Caco-2 (cell line): ENCODE data around the gene NEDD4L. TPM values are rescaled to one million over a fixed set of nuclear protein-coding genes. Genes with fewer than 3 reads are reported as not detected.
A peak's percentile ranks its signal among the peaks of the same experiment; 100 is the strongest.

Experiments used
- BruUV-seq: library from RNA; stranded (reverse); fragments of 400-500 nt; replicated peaks from 2 replicates; lab custom pipeline; 2021; lab: Mats Ljungman, UMichigan
- CTCF ChIA-PET: fragments of 300-600 bp; sonication (Branson Sonifier 250); formaldehyde crosslinking; loops from one replicate; lab custom pipeline; 2022; ENCODE audit warnings: antibody characterized with exemption; lab: Charles Lee
- POLR2A ChIA-PET: fragments of 300-600 bp; sonication (Branson Sonifier 250); formaldehyde crosslinking; loops from one replicate; lab custom pipeline; 2022; ENCODE audit warnings: antibody characterized with exemption; lab: Charles Lee
- DNase-seq, 2 experiments: peaks; one replicate each; pipeline versions ENCODE4 v3.0.0 to v3.0.0-alpha.2; 2020 to 2022
- H3K27me3 ChIP-seq: replicated peaks from 2 replicates; pipeline ENCODE4 v1.6.0; 2011; ENCODE audit warnings: low read length; ENCODE audit not compliant: control insufficient read depth, insufficient read depth
- H3K36me3 ChIP-seq: 2 replicates; pipeline ENCODE4 v1.5.1; 2011; ENCODE audit warnings: low read length; ENCODE audit not compliant: control insufficient read depth, insufficient read depth
- H3K4me1 ChIP-seq: fragments of 250-450 bp; sonication (Bioruptor Pico); 2 replicates; pipeline ENCODE4 v1.5.1; 2020; ENCODE audit warnings: mild to moderate bottlenecking
- H3K4me3 ChIP-seq: 2 replicates; pipeline ENCODE4 v1.5.1; 2011; ENCODE audit warnings: low read depth, mild to moderate bottlenecking, control low read depth, low read length
- H3K9me3 ChIP-seq: fragments of 250-450 bp; sonication (Bioruptor Pico); 2 replicates; pipeline ENCODE4 v1.5.1; 2020; ENCODE audit warnings: mild to moderate bottlenecking, moderate library complexity
- H3K27ac Mint-ChIP-seq: one replicate; pipeline ENCODE4 v1.8.0; 2022; ENCODE audit warnings: mixed read lengths; ENCODE audit not compliant: unreplicated experiment
- H3K27me3 Mint-ChIP-seq: one replicate; pipeline ENCODE4 v1.8.0; 2022; ENCODE audit warnings: mixed read lengths; ENCODE audit not compliant: insufficient read depth, unreplicated experiment
- H3K36me3 Mint-ChIP-seq: one replicate; pipeline ENCODE4 v1.8.0; 2022; ENCODE audit warnings: mild to moderate bottlenecking, mixed read lengths; ENCODE audit not compliant: insufficient read depth, unreplicated experiment
- H3K4me1 Mint-ChIP-seq: one replicate; pipeline ENCODE4 v1.8.0; 2022; ENCODE audit warnings: low read depth, mixed read lengths; ENCODE audit not compliant: unreplicated experiment
- H3K4me3 Mint-ChIP-seq: one replicate; pipeline ENCODE4 v1.8.0; 2022; ENCODE audit warnings: mild to moderate bottlenecking, moderate library complexity, mixed read lengths; ENCODE audit not compliant: unreplicated experiment
- H3K9me3 Mint-ChIP-seq: one replicate; pipeline ENCODE4 v1.8.0; 2022; ENCODE audit warnings: mixed read lengths; ENCODE audit not compliant: unreplicated experiment
- CTCF ChIP-seq, 2 experiments: fragments of 200-600 bp in 1 of 2; IDR thresholded peaks; 1 replicate in 1 of 2; 2 replicates in 1 of 2; pipeline versions ENCODE4 v1.5.1 to v1.8.0; 2011 to 2022; ENCODE audit warnings: antibody characterized with exemption in 1 of 2, control low read depth in 1 of 2, inconsistent platforms in 1 of 2, low read depth in 1 of 2, low read length in 1 of 2, mild to moderate bottlenecking in 1 of 2, moderate library complexity in 1 of 2; ENCODE audit not compliant: insufficient read depth in 1 of 2, severe bottlenecking in 1 of 2, unreplicated experiment in 1 of 2
- intact Hi-C: fragments of 100-400 bp; cut with micrococcal nuclease; formaldehyde crosslinking; loops from one replicate; pipeline ENCODE4 v1.10.0; 2022; ENCODE audit not compliant: unreplicated experiment
- total RNA-seq: library from RNA; stranded (reverse); gene quantifications from 2 replicates; pipeline ENCODE4 v1.2.3, GENCODE V29; 2022

Gene NEDD4L
- total RNA-seq, 1 experiment from 2014 or later = 85.4 TPM

GRCh38 chr18:58315041-58315440 is 271.0 kb downstream of the NEDD4L start:
- DNase-seq = no peak
- H3K36me3 Mint-ChIP-seq = peaks cover 21% of the 10 kb centered on the region
- Histone ChIP-seq H3K27me3 (no peaks in the 10 kb centered on the region), H3K4me3 (no peak overlapping the region), H3K9me3 (no peaks in the 10 kb centered on the region), H3K4me1 (no peaks in the 10 kb centered on the region), H3K36me3 (no peaks in the 10 kb centered on the region)
- H3K4me3 Mint-ChIP-seq = no peak overlapping the region
- POLR2A ChIA-PET = no interaction called here
- H3K9me3 Mint-ChIP-seq = no peaks in the 10 kb centered on the region
- H3K27ac Mint-ChIP-seq = peak overlapping the region; percentile 25
- H3K27me3 Mint-ChIP-seq = no peaks in the 10 kb centered on the region
- CTCF ChIA-PET = no interaction called here
- no TSS peak for BruUV-seq
- intact Hi-C loops = no loop called here
- TF ChIP-seq CTCF (IDR thresholded peaks at IDR 0.05; ENCODE audit: insufficient read depth in 1 of 2, low read depth in 1 of 2, low read length in 1 of 2, severe bottlenecking in 1 of 2, unreplicated experiment in 1 of 2) = no peak
- peaks cover 13% of the 10 kb centered on the region for H3K4me1 Mint-ChIP-seq

- POLR2A ChIA-PET = interaction anchor here (0.6 kb wide), 1 partner anchor 10 kb away, joined by 10 read pairs; no protein-coding TSS in a partner anchor
Observed at GRCh38 chr18:58315739-58316215, 271.8 kb downstream of the NEDD4L start.

More at GRCh38 chr18:58315739-58316215, 271.8 kb downstream of the NEDD4L start:
- H3K9me3 ChIP-seq = no peaks in the 10 kb centered on the region
- no TSS peak for BruUV-seq
- DNase-seq = peak in 1 of 2 experiments; percentile 35
- no peak for TF ChIP-seq CTCF (IDR thresholded peaks at IDR 0.05; ENCODE audit: insufficient read depth in 1 of 2, low read depth in 1 of 2, low read length in 1 of 2, severe bottlenecking in 1 of 2, unreplicated experiment in 1 of 2)
- Mint-ChIP-seq H3K4me1 (peaks cover 11% of the 10 kb centered on the region), H3K27me3 (no peaks in the 10 kb centered on the region), H3K9me3 (no peaks in the 10 kb centered on the region), H3K4me3 (no peak overlapping the region), H3K36me3 (peaks cover 21% of the 10 kb centered on the region), H3K27ac (peak overlapping the region; percentile 25)
- CTCF ChIA-PET = no interaction called here
- H3K27me3 ChIP-seq = no peaks in the 10 kb centered on the region
- H3K4me3 ChIP-seq = no peak overlapping the region
- no peaks in the 10 kb centered on the region for H3K4me1 ChIP-seq
- H3K36me3 ChIP-seq = no peaks in the 10 kb centered on the region
- intact Hi-C loops = no loop called here
